Measurements from ENCODE around the gene TMEM184C.

Gene TMEM184C

GRCh38 chr4:147599769-147600168 lies 17.4 kb upstream of the TMEM184C start:
- DNase-seq (ENCODE audit: low spot score) = no peak

GRCh38 chr4:147605499-147605898 lies 11.7 kb upstream of the TMEM184C start:
- DNase-seq (ENCODE audit: low spot score) = no peak

- no peak for DNase-seq (ENCODE audit: low spot score)
Observed at GRCh38 chr4:147607471-147607870, 9.7 kb upstream of the TMEM184C start.

GRCh38 chr4:147610686-147611085 lies 6.5 kb upstream of the TMEM184C start:
- no peak for DNase-seq (ENCODE audit: low spot score)

- no peak for DNase-seq (ENCODE audit: low spot score)
Observed at GRCh38 chr4:147616849-147617172, 386 bp upstream of the TMEM184C start.

- no peak for DNase-seq (ENCODE audit: low spot score)
Observed at GRCh38 chr4:147617841-147618691, 869 bp downstream of the TMEM184C start.

- no peak for DNase-seq (ENCODE audit: low spot score)
Observed at GRCh38 chr4:147620315-147620714, 3.1 kb downstream of the TMEM184C start.

GRCh38 chr4:147625733-147626132 lies 8.5 kb downstream of the TMEM184C start:
- no peak for DNase-seq (ENCODE audit: low spot score)

- DNase-seq (ENCODE audit: low spot score) = no peak
Observed at GRCh38 chr4:147626903-147627302, 9.7 kb downstream of the TMEM184C start.

GRCh38 chr4:147628415-147628814 lies 11.2 kb downstream of the TMEM184C start:
- DNase-seq (ENCODE audit: low spot score) = no peak

- DNase-seq (ENCODE audit: low spot score) = no peak
Observed at GRCh38 chr4:147629783-147630730, 12.9 kb downstream of the TMEM184C start.

GRCh38 chr4:147633113-147633512 lies 15.9 kb downstream of the TMEM184C start:
- DNase-seq (ENCODE audit: low spot score) = no peak

GRCh38 chr4:147633643-147634042 lies 16.4 kb downstream of the TMEM184C start:
- DNase-seq (ENCODE audit: low spot score) = no peak

GRCh38 chr4:147635348-147635747 lies 18.2 kb downstream of the TMEM184C start:
- no peak for DNase-seq (ENCODE audit: low spot score)

GRCh38 chr4:147638365-147638764 lies 21.2 kb downstream of the TMEM184C start:
- DNase-seq (ENCODE audit: low spot score) = no peak

GRCh38 chr4:147638942-147639341 lies 21.7 kb downstream of the TMEM184C start:
- no peak for DNase-seq (ENCODE audit: low spot score)

- no peak for DNase-seq (ENCODE audit: low spot score)
Observed at GRCh38 chr4:147639388-147639787, 22.2 kb downstream of the TMEM184C start.

GRCh38 chr4:147640331-147640730 lies 23.1 kb downstream of the TMEM184C start:
- DNase-seq (ENCODE audit: low spot score) = no peak

GRCh38 chr4:147643616-147644015 lies 26.4 kb downstream of the TMEM184C start:
- no peak for DNase-seq (ENCODE audit: low spot score)

- DNase-seq (ENCODE audit: low spot score) = no peak
Observed at GRCh38 chr4:147644471-147644870, 27.3 kb downstream of the TMEM184C start.

GRCh38 chr4:147645099-147645498 lies 27.9 kb downstream of the TMEM184C start:
- DNase-seq (ENCODE audit: low spot score) = no peak

- DNase-seq (ENCODE audit: low spot score) = no peak
Observed at GRCh38 chr4:147648656-147649055, 31.5 kb downstream of the TMEM184C start.

GRCh38 chr4:147651563-147651962 lies 34.4 kb downstream of the TMEM184C start:
- DNase-seq (ENCODE audit: low spot score) = no peak
